T-helper 17 cell (primary cell): ENCODE measurements around the gene FAM174B. TPM values are rescaled to one million over a fixed set of nuclear protein-coding genes. Genes with fewer than 3 reads are reported as not detected.

Experiments used
- ATAC-seq: fragments of 150-1000 bp; cut with Tn5 transposase; 2 replicates; pipeline ENCODE4 v1.10.0; 2021; ENCODE audit warnings: mild to moderate bottlenecking, moderate library complexity
- DNase-seq, 3 donors: peaks; one replicate each; pipeline versions ENCODE4 v3.0.0 to v3.0.0-alpha.2; 2020 to 2021
- H3K9me3 ChIP-seq: one replicate; pipeline ENCODE4 v1.7.0; 2013; ENCODE audit warnings: low read length, mild to moderate bottlenecking; ENCODE audit not compliant: control insufficient read depth, poor library complexity, severe bottlenecking
- H3K27ac Mint-ChIP-seq: one replicate; pipeline ENCODE4 v1.8.0; 2022; ENCODE audit warnings: mild to moderate bottlenecking, moderate library complexity, mixed read lengths
- H3K27me3 Mint-ChIP-seq: one replicate; pipeline ENCODE4 v1.8.0; 2022; ENCODE audit warnings: mixed read lengths
- H3K36me3 Mint-ChIP-seq: one replicate; pipeline ENCODE4 v1.8.0; 2022; ENCODE audit warnings: low read depth, mixed read lengths
- H3K4me1 Mint-ChIP-seq: one replicate; pipeline ENCODE4 v1.8.0; 2022; ENCODE audit warnings: mild to moderate bottlenecking, mixed read lengths
- H3K4me3 Mint-ChIP-seq: one replicate; pipeline ENCODE4 v1.8.0; 2022; ENCODE audit warnings: mild to moderate bottlenecking, moderate library complexity, mixed read lengths
- total RNA-seq, 4 donors: library from RNA in 2 of 4; stranded (reverse) in 2 of 4; gene quantifications; one replicate each; pipeline ENCODE4 v1.2.3 and lab custom pipeline; 2022 to 2026

The FAM174B gene
- total RNA-seq, 2 donors from 2014 or later: 3.5 to 4.3 TPM

GRCh38 chr15:92603278-92603677, 52.3 kb downstream of the FAM174B start:
- ATAC-seq (no peak), DNase-seq (no peak)
- H3K4me1 Mint-ChIP-seq: peaks cover 4% of the 10 kb centered on the region
- H3K9me3 ChIP-seq: no peaks in the 10 kb centered on the region
- no peaks in the 10 kb centered on the region for H3K36me3 Mint-ChIP-seq
- H3K27ac Mint-ChIP-seq: no peak overlapping the region
- peaks cover 58% of the 10 kb centered on the region for H3K27me3 Mint-ChIP-seq
- H3K4me3 Mint-ChIP-seq: no peak overlapping the region

- Mint-ChIP-seq H3K27ac (no peak overlapping the region), H3K27me3 (peaks cover 57% of the 10 kb centered on the region), H3K4me3 (no peak overlapping the region), H3K4me1 (peaks cover 4% of the 10 kb centered on the region), H3K36me3 (no peaks in the 10 kb centered on the region)
- DNase-seq (no peak), ATAC-seq (no peak)
- no peaks in the 10 kb centered on the region for H3K9me3 ChIP-seq
These were observed 53.3 kb downstream of the FAM174B start for GRCh38 chr15:92602267-92602593.

GRCh38 chr15:92601592-92602266, 53.8 kb downstream of the FAM174B start:
- H3K4me1 Mint-ChIP-seq: peaks cover 4% of the 10 kb centered on the region

GRCh38 chr15:92600856-92601255, 54.7 kb downstream of the FAM174B start:
- no peaks in the 10 kb centered on the region for H3K9me3 ChIP-seq
- Mint-ChIP-seq H3K27me3 (peaks cover 63% of the 10 kb centered on the region), H3K36me3 (no peaks in the 10 kb centered on the region), H3K4me1 (peaks cover 4% of the 10 kb centered on the region), H3K4me3 (no peak overlapping the region), H3K27ac (no peak overlapping the region)
- ATAC-seq (no peak), DNase-seq (no peak)

More at GRCh38 chr15:92601592-92602266, 53.8 kb downstream of the FAM174B start:
- DNase-seq: no peak
- Mint-ChIP-seq H3K27me3 (peaks cover 62% of the 10 kb centered on the region), H3K27ac (no peak overlapping the region), H3K4me3 (no peak overlapping the region), H3K36me3 (no peaks in the 10 kb centered on the region)
- no peaks in the 10 kb centered on the region for H3K9me3 ChIP-seq
- no peak for ATAC-seq

GRCh38 chr15:92599394-92599970, 56.1 kb downstream of the FAM174B start:
- DNase-seq: no peak
- peaks cover 4% of the 10 kb centered on the region for H3K4me1 Mint-ChIP-seq
- no peak for ATAC-seq

GRCh38 chr15:92597548-92597947, 58.0 kb downstream of the FAM174B start:
- no peaks in the 10 kb centered on the region for H3K9me3 ChIP-seq
- peaks cover 77% of the 10 kb centered on the region for H3K27me3 Mint-ChIP-seq
- no peak overlapping the region for H3K4me3 Mint-ChIP-seq
- peaks cover 3% of the 10 kb centered on the region for H3K4me1 Mint-ChIP-seq
- H3K27ac Mint-ChIP-seq: no peak overlapping the region
- DNase-seq (no peak), ATAC-seq (no peak)
- no peaks in the 10 kb centered on the region for H3K36me3 Mint-ChIP-seq

More at GRCh38 chr15:92599394-92599970, 56.1 kb downstream of the FAM174B start:
- H3K27ac Mint-ChIP-seq: no peak overlapping the region
- H3K4me3 Mint-ChIP-seq: no peak overlapping the region
- H3K36me3 Mint-ChIP-seq: no peaks in the 10 kb centered on the region
- no peaks in the 10 kb centered on the region for H3K9me3 ChIP-seq
- peaks cover 65% of the 10 kb centered on the region for H3K27me3 Mint-ChIP-seq

GRCh38 chr15:92596623-92597022, 59.0 kb downstream of the FAM174B start:
- H3K9me3 ChIP-seq: no peaks in the 10 kb centered on the region
- Mint-ChIP-seq H3K27ac (no peak overlapping the region), H3K36me3 (no peaks in the 10 kb centered on the region), H3K27me3 (peaks cover 75% of the 10 kb centered on the region), H3K4me3 (no peak overlapping the region), H3K4me1 (peaks cover 3% of the 10 kb centered on the region)
- no peak for DNase-seq
- ATAC-seq: no peak

- Mint-ChIP-seq H3K4me3 (no peak overlapping the region), H3K36me3 (no peaks in the 10 kb centered on the region), H3K27me3 (peaks cover 72% of the 10 kb centered on the region), H3K27ac (no peak overlapping the region), H3K4me1 (peaks cover 3% of the 10 kb centered on the region)
- DNase-seq (no peak), ATAC-seq (no peak)
- no peaks in the 10 kb centered on the region for H3K9me3 ChIP-seq
These were observed 59.8 kb downstream of the FAM174B start for GRCh38 chr15:92595506-92596381.

- no peaks in the 10 kb centered on the region for H3K4me1 Mint-ChIP-seq
- H3K4me3 Mint-ChIP-seq: no peak overlapping the region
- H3K27ac Mint-ChIP-seq: no peak overlapping the region
- no peaks in the 10 kb centered on the region for H3K36me3 Mint-ChIP-seq
- H3K9me3 ChIP-seq: no peaks in the 10 kb centered on the region
- H3K27me3 Mint-ChIP-seq: peaks cover 47% of the 10 kb centered on the region
- DNase-seq: no peak
- no peak for ATAC-seq
These were observed 64.3 kb downstream of the FAM174B start for GRCh38 chr15:92591275-92591674.

- no peak for ATAC-seq
- no peak for DNase-seq
- no peaks in the 10 kb centered on the region for H3K9me3 ChIP-seq
- H3K4me3 Mint-ChIP-seq: no peak overlapping the region
- H3K36me3 Mint-ChIP-seq: no peaks in the 10 kb centered on the region
- peaks cover 50% of the 10 kb centered on the region for H3K27me3 Mint-ChIP-seq
- H3K27ac Mint-ChIP-seq: no peak overlapping the region
- peaks cover 2% of the 10 kb centered on the region for H3K4me1 Mint-ChIP-seq
These were observed 68.6 kb downstream of the FAM174B start for GRCh38 chr15:92586966-92587365.

- Mint-ChIP-seq H3K4me1 (peaks cover 2% of the 10 kb centered on the region), H3K27me3 (peaks cover 53% of the 10 kb centered on the region), H3K4me3 (no peak overlapping the region), H3K36me3 (no peaks in the 10 kb centered on the region), H3K27ac (no peak overlapping the region)
- H3K9me3 ChIP-seq: no peaks in the 10 kb centered on the region
- ATAC-seq (no peak), DNase-seq (no peak)
These were observed 69.1 kb downstream of the FAM174B start for GRCh38 chr15:92586383-92586942.

- no peak overlapping the region for H3K4me3 Mint-ChIP-seq
- H3K9me3 ChIP-seq: no peaks in the 10 kb centered on the region
- no peak overlapping the region for H3K27ac Mint-ChIP-seq
- no peaks in the 10 kb centered on the region for H3K36me3 Mint-ChIP-seq
- DNase-seq (no peak), ATAC-seq (no peak)
- peaks cover 2% of the 10 kb centered on the region for H3K4me1 Mint-ChIP-seq
- H3K27me3 Mint-ChIP-seq: peaks cover 53% of the 10 kb centered on the region
These were observed 71.5 kb downstream of the FAM174B start for GRCh38 chr15:92584105-92584504.
